Pancreas (tissue), 10 donors: ENCODE data around the gene CARD14. TPM values are rescaled to one million over a fixed set of nuclear protein-coding genes. Genes with fewer than 3 reads are reported as not detected.
A peak's percentile ranks its signal among the peaks of the same experiment; 100 is the strongest.

Experiments used
- ATAC-seq, 4 donors: fragments of 200-7000 bp; cut with Tn5 transposase; one replicate each; pipeline versions ENCODE4 v1.8.0 to v1.9.1; 2020; ENCODE audit warnings: mild to moderate bottlenecking in 4 of 4, moderate library complexity in 4 of 4
- DNase-seq, 6 donors: peaks; one replicate each; pipeline ENCODE4 v3.0.0-alpha.2; 2020
- FAIRE-seq: peaks from 2 replicates; lab custom pipeline; 2012; peaks lifted over from hg19 to GRCh38; lab: Jason Lieb, UNC
- H3K27ac ChIP-seq, 4 donors: fragments of 200-600 bp; sonication (generic); 1 replicate in 3 of 4; 2 replicates in 1 of 4; pipeline versions ENCODE4 v1.5.0 to v1.8.0; 2020
- H3K27me3 ChIP-seq, 4 donors: fragments of 200-600 bp; one replicate each; pipeline ENCODE4 v1.8.0; 2021
- H3K36me3 ChIP-seq, 3 donors: fragments of 200-600 bp; sonication (generic) in 1 of 3; one replicate each; pipeline versions ENCODE4 v1.5.0 to v1.8.0; 2020 to 2021
- H3K4me1 ChIP-seq, 3 donors: fragments of 200-600 bp; one replicate each; pipeline ENCODE4 v1.8.0; 2021
- H3K4me3 ChIP-seq, 4 donors: fragments of 200-600 bp; sonication (generic) in 2 of 4; one replicate each; pipeline versions ENCODE4 v1.5.0 to v1.8.0; 2020 to 2021
- H3K9me3 ChIP-seq, 4 donors: fragments of 200-600 bp; one replicate each; pipeline ENCODE4 v1.8.0; 2021
- CTCF ChIP-seq, 4 donors: fragments of 200-600 bp; sonication (generic) in 3 of 4; IDR thresholded peaks; one replicate each; pipeline versions ENCODE4 v1.5.0 to v1.8.0; 2021; ENCODE audit warnings: antibody characterized with exemption in 4 of 4
- WGBS, 2 donors: extraction: QIAGEN DNeasy Blood & Tissue Kit; methylation state at CpG; one replicate each; pipeline ENCODE4 v1.1.7; 2013; 5-methylcytosine and 5-hydroxymethylcytosine counted together
- intact Hi-C, 3 donors: fragments of 100-400 bp; cut with DNase I; formaldehyde crosslinking; loops; one replicate each; pipeline versions ENCODE4 v1.11.1 to v1.14.2; 2022
- polyA plus RNA-seq, 2 donors: library from polyadenylated mRNA; stranded (reverse); fragments of 200-250 nt; gene quantifications; one replicate each; pipeline ENCODE4 v1.2.3, GENCODE V29; 2013
- total RNA-seq, 6 donors: library from RNA; stranded (reverse); fragmentation: NEBNext Ultra II Directional in 4 of 6; extraction: Animal tissue kit (Norgen Biotek cat#: 25700) in 4 of 6; gene quantifications; one replicate each; pipeline versions ENCODE4 v1.2.1 to v1.2.4, GENCODE V29; 2021 to 2023
- donor health status: healthy with polysubstance abuse.
- donor health status: DM: no; HTN: no; CAD: no; lungs with moderate emphysema.
- donor health status: DM: no; HTN: no; CAD: no.
- donor health status: control.
- donor health status: control.
- donor health status: Bipolar disorder and iron deficiency.
- donor health status: DM: yes; HTN: yes; CAD: no.
- donor health status: DM: no; HTN: no; CAD: no.
- donor health status: DM: no; HTN: no; CAD: no.
- donor health status: DM: yes; HTN: yes; CAD: no.

CARD14 gene
- total and polyA plus RNA-seq, 8 donors = 0.06 to 0.33 (median 0.28) TPM; not detected in 3

GRCh38 chr17:80225230-80225629, 55.4 kb downstream of the CARD14 start:
- ATAC-seq (no peak), FAIRE-seq (no peak), DNase-seq (peak in 2 of 6 donors; percentile 14 to 20)
- no peaks in the 10 kb centered on the region for H3K36me3 ChIP-seq
- TF ChIP-seq CTCF (IDR thresholded peaks at IDR 0.05) = no peak
- 84 to 89% methylated on average over 6 of the region's 6 CpGs for WGBS, 2 donors
- H3K4me3 ChIP-seq = no peak overlapping the region
- peaks cover 0 to 2% (median 0%) of the 10 kb centered on the region in 3 donors for H3K4me1 ChIP-seq
- intact Hi-C loops = no loop called here
- no peak overlapping the region for H3K27ac ChIP-seq
- no peaks in the 10 kb centered on the region for H3K9me3 ChIP-seq
- no peaks in the 10 kb centered on the region for H3K27me3 ChIP-seq

- no peak for FAIRE-seq
- no peak for TF ChIP-seq CTCF (IDR thresholded peaks at IDR 0.05)
- peak in 1 of 6 donors; percentile 20 for DNase-seq
- Histone ChIP-seq H3K9me3 (no peaks in the 10 kb centered on the region), H3K27me3 (no peaks in the 10 kb centered on the region), H3K27ac (no peak overlapping the region), H3K4me1 (no peaks in the 10 kb centered on the region), H3K36me3 (peaks cover 0 to 3% (median 0%) of the 10 kb centered on the region in 3 donors), H3K4me3 (no peak overlapping the region)
- 94 to 96% methylated on average over 4 of the region's 4 CpGs for WGBS, 2 donors
- ATAC-seq = no peak
- intact Hi-C loops = no loop called here
Measured at GRCh38 chr17:80227156-80227555, 57.3 kb downstream of the CARD14 start.

GRCh38 chr17:80227666-80228065, 57.8 kb downstream of the CARD14 start:
- ATAC-seq (no peak), FAIRE-seq (no peak), DNase-seq (peak in 2 of 6 donors; percentile 17 to 63)
- intact Hi-C loops = no loop called here
- H3K4me1 ChIP-seq = no peaks in the 10 kb centered on the region
- H3K27ac ChIP-seq = no peak overlapping the region
- H3K27me3 ChIP-seq = no peaks in the 10 kb centered on the region
- no peaks in the 10 kb centered on the region for H3K9me3 ChIP-seq
- WGBS, 2 donors = 93 to 94% methylated on average over 11 of the region's 11 CpGs
- peaks cover 0 to 8% (median 0%) of the 10 kb centered on the region in 3 donors for H3K36me3 ChIP-seq
- TF ChIP-seq CTCF (IDR thresholded peaks at IDR 0.05) = no peak
- H3K4me3 ChIP-seq = no peak overlapping the region

GRCh38 chr17:80228477-80228876, 58.6 kb downstream of the CARD14 start:
- WGBS, 2 donors = 94 to 96% methylated on average over 14 of the region's 14 CpGs
- ATAC-seq (no peak), FAIRE-seq (no peak), DNase-seq (peak in 2 of 6 donors; percentile 13 to 39)
- H3K27me3 ChIP-seq = no peaks in the 10 kb centered on the region
- no peaks in the 10 kb centered on the region for H3K9me3 ChIP-seq
- no peaks in the 10 kb centered on the region for H3K4me1 ChIP-seq
- no peak for TF ChIP-seq CTCF (IDR thresholded peaks at IDR 0.05)
- intact Hi-C loops = no loop called here
- no peak overlapping the region for H3K27ac ChIP-seq
- peaks cover 0 to 9% (median 0%) of the 10 kb centered on the region in 3 donors for H3K36me3 ChIP-seq
- H3K4me3 ChIP-seq = no peak overlapping the region

GRCh38 chr17:80229011-80229410, 59.2 kb downstream of the CARD14 start:
- 85 to 91% methylated on average over 4 of the region's 4 CpGs for WGBS, 2 donors
- no peaks in the 10 kb centered on the region for H3K9me3 ChIP-seq
- no peak for TF ChIP-seq CTCF (IDR thresholded peaks at IDR 0.05)
- no peak for FAIRE-seq
- H3K4me3 ChIP-seq = no peak overlapping the region
- DNase-seq = peak in 1 of 6 donors; percentile 0
- H3K27me3 ChIP-seq = no peaks in the 10 kb centered on the region
- no peak for ATAC-seq
- H3K4me1 ChIP-seq = no peaks in the 10 kb centered on the region
- no peak overlapping the region for H3K27ac ChIP-seq
- peaks cover 0 to 9% (median under 1%) of the 10 kb centered on the region in 3 donors for H3K36me3 ChIP-seq
- intact Hi-C loops = no loop called here
